Epithelial cell of esophagus (primary cell): ENCODE measurements around the gene CENPP.
A peak's percentile ranks its signal among the peaks of the same experiment; 100 is the strongest.

Experiments
- DNase-seq: peaks from one replicate; pipeline ENCODE4 v3.0.0; 2010; ENCODE audit warnings: low read depth
- H3K4me3 ChIP-seq: 2 replicates; pipeline ENCODE4 v1.5.1; 2011; ENCODE audit warnings: mild to moderate bottlenecking, low read length, control low read depth
- CTCF ChIP-seq: IDR thresholded peaks from 2 replicates; pipeline ENCODE4 v1.5.1; 2011; ENCODE audit warnings: low read depth, mild to moderate bottlenecking, low read length, control low read depth, inconsistent platforms; ENCODE audit not compliant: insufficient read depth; ENCODE audit errors: missing control alignments

CENPP gene

GRCh38 chr9:92291577-92291976, 34.2 kb upstream of the CENPP start:
- H3K4me3 ChIP-seq, result no peak overlapping the region
- no peak for DNase-seq
- no peak for TF ChIP-seq CTCF

GRCh38 chr9:92292338-92293074, 33.2 kb upstream of the CENPP start:
- H3K4me3 ChIP-seq, result peak overlapping the region; percentile 91
- TF ChIP-seq CTCF, result no peak
- DNase-seq, result peak; percentile 75

GRCh38 chr9:92293075-92293354, 32.7 kb upstream of the CENPP start:
- TF ChIP-seq CTCF, result no peak
- H3K4me3 ChIP-seq, result peak overlapping the region; percentile 91
- DNase-seq, result no peak

- peak; percentile 99 for DNase-seq
- H3K4me3 ChIP-seq, result peak within 1 kb of the TSS; percentile 91
- TF ChIP-seq CTCF, result peak; percentile 41
Measured at GRCh38 chr9:92293452-92294296, 32.1 kb upstream of the CENPP start, which contains the start of gene IARS1. TSS of gene IARS1 (minus strand) at chr9:92293697. CDS start at chr9:92289419, 4,278 bp downstream.

GRCh38 chr9:92294297-92294676, 31.5 kb upstream of the CENPP start:
- DNase-seq, result no peak
- peak overlapping the region; percentile 91 for H3K4me3 ChIP-seq
- TF ChIP-seq CTCF, result no peak

GRCh38 chr9:92295240-92295790, 30.4 kb upstream of the CENPP start:
- no peak for DNase-seq
- TF ChIP-seq CTCF, result no peak
- H3K4me3 ChIP-seq, result no peak overlapping the region
